HUES48 (cell line): Measurements from ENCODE around the gene SOX8.
A peak's percentile ranks its signal among the peaks of the same experiment; 100 is the strongest.

Experiments used
- H3K27ac ChIP-seq: one replicate; pipeline ENCODE4 v1.7.0; 2013; ENCODE audit warnings: low read depth, low read length, inconsistent platforms
- H3K27me3 ChIP-seq: 2 replicates; pipeline ENCODE4 v1.6.1; 2013; ENCODE audit warnings: mild to moderate bottlenecking, low read length; ENCODE audit not compliant: control insufficient read depth, insufficient read depth
- H3K36me3 ChIP-seq: 2 replicates; pipeline ENCODE4 v1.6.1; 2013; ENCODE audit warnings: low read length; ENCODE audit not compliant: control insufficient read depth, insufficient read depth
- H3K4me1 ChIP-seq: 2 replicates; pipeline ENCODE4 v1.6.1; 2013; ENCODE audit warnings: mild to moderate bottlenecking, low read length; ENCODE audit not compliant: control insufficient read depth, insufficient read depth
- H3K4me3 ChIP-seq: 2 replicates; pipeline ENCODE4 v1.5.1; 2013; ENCODE audit warnings: mild to moderate bottlenecking, low read depth, low read length
- H3K9ac ChIP-seq: 2 replicates; pipeline ENCODE4 v1.6.1; 2013; ENCODE audit warnings: mild to moderate bottlenecking, low read depth, low read length, moderate library complexity
- H3K9me3 ChIP-seq: 2 replicates; pipeline ENCODE4 v1.6.1; 2013; ENCODE audit warnings: low read length; ENCODE audit not compliant: control insufficient read depth, insufficient read depth

SOX8 gene

DNA sequence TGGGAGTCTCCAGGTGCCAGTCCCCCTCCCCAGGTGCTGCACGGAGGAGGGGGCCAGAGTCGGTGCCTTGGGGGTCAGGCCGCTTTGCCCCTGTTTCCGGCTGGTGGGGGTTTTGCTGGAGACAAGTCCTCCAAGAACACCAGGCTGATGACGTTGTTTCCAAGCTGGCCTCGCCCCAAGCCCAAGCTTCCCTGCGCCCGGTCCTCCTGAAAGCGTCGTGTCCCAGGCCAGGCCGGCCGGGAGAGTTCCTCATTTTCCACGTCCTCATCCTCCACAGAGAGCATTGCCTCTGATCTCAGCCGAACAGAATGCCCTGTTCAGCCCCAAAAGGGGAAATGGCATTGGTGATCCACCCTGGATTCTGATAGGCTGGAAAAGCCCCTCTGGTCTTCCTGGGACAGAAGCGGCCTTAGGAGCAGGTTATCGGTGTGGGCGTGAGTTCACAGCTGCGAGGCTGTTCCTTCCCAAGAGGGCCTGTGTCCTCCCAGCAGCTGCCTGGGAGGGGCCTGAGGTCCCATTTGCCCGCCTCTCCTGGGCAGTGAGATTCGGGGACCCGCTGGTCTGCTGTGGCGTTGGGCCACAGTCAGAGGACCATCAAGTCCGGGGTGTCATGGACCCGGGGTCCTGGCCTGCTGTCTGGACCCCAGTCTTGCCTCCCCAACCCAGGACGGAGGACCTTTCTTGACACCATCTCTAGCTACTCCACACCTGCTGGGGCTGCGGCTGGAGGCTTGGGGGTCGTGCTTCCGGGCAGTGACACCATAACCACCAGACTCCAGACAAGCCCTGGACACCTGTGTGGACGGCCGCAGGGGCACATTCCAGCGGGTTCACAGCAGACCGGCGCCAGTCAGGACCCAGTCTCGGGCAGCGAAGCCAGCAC lies 7.1 kb downstream of the SOX8 start:
- Histone ChIP-seq H3K9ac (no peak overlapping the region), H3K27me3 (no peaks in the 10 kb centered on the region), H3K4me3 (no peak overlapping the region), H3K9me3 (no peaks in the 10 kb centered on the region), H3K27ac (no peak overlapping the region), H3K4me1 (no peaks in the 10 kb centered on the region), H3K36me3 (no peaks in the 10 kb centered on the region)

DNA sequence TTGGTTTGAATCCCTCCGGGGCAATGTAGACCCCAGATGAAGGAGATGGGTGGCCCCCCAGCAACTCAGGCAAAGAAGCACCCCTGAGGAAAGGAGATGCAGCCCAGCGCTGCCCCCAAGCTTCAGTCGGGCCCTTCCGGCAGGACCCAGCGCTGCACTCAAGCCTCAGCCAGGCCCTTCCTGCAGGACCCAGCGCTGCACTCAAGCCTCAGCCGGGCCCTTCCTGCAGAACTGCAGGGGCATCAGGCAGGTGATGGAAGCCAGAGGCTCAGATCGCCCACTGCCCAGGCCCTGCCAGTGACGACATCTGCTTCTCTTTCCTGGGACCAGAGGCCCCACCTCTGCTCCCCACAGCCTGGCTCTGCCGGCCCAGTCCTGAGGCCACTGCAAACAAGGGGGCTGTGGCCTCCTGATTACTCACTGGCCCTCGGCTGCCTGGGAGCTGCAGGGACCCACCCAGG lies 7.8 kb downstream of the SOX8 start:
- no peak overlapping the region for H3K9ac ChIP-seq
- no peaks in the 10 kb centered on the region for H3K27me3 ChIP-seq
- no peak overlapping the region for H3K4me3 ChIP-seq
- H3K36me3 ChIP-seq, result no peaks in the 10 kb centered on the region
- no peak overlapping the region for H3K27ac ChIP-seq
- 0 out of 2 replicates have a peak, but pooled peaks cover under 1% of the 10 kb centered on the region for H3K9me3 ChIP-seq
- H3K4me1 ChIP-seq, result no peaks in the 10 kb centered on the region

DNA sequence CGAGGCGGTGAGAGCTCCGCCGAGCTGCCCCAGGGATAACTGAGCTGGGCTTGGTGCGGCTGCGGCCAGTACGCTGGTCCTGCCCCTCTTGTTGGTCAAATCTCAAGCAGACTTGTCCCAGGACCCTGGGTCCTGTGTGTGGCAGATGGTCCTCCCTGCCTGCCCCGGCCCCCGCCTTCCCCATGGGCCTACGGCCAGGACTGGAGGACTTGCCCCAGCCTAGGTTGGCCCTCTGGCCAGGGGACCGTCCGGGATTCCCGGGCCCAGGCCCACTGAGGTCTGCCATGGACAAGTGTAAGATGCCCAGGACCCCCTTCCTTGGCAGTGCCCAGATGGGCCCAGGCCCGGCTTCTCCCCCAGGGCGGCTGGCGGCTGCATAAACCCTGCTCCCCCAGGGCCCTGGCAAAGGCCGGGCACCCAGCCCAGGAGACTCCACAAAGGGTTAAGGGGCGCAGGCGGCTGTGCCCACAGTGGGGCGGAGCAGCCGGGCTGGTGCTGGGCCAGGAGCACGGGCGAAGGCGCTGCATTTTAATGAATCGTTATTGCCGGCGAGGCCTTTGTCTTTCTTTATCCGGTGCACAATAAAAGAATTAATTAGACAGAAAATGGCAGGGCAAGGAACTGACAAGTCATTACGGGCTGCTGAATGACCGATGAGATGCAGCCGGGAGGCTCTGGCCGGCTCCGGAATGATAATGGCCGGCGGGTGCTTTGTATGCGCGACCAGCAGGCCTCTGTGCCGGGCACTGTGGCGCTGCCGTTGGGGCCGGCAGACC lies 9.1 kb downstream of the SOX8 start:
- Histone ChIP-seq H3K4me3 (no peak overlapping the region), H3K9ac (no peak overlapping the region), H3K4me1 (no peaks in the 10 kb centered on the region), H3K27ac (no peak overlapping the region), H3K36me3 (no peaks in the 10 kb centered on the region), H3K9me3 (peaks cover 14% of the 10 kb centered on the region), H3K27me3 (no peaks in the 10 kb centered on the region)

DNA sequence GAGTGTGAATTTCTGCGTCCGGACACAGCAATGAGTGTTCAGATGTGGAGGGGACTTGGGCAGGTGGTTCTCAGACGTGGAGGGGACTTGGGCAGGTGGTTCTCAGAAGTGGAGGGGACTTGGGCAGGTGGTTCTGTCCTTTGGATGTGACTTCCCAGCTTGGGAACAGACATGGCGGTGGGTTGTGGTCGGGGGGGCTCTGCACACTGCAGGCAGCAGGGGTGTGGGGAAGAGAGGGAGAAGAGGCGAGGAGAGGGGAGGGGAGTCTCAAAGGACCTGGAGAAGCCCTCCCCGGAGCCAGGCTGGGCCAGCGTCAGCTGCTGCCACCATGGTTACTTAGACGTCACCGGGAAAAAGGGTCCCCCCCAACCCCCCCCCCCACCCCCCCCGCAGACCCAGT lies 9.8 kb downstream of the SOX8 start:
- Histone ChIP-seq H3K27me3 (no peaks in the 10 kb centered on the region), H3K9me3 (peaks cover 19% of the 10 kb centered on the region), H3K36me3 (no peaks in the 10 kb centered on the region), H3K27ac (no peak overlapping the region), H3K9ac (no peak overlapping the region), H3K4me3 (no peak overlapping the region), H3K4me1 (no peaks in the 10 kb centered on the region)

DNA sequence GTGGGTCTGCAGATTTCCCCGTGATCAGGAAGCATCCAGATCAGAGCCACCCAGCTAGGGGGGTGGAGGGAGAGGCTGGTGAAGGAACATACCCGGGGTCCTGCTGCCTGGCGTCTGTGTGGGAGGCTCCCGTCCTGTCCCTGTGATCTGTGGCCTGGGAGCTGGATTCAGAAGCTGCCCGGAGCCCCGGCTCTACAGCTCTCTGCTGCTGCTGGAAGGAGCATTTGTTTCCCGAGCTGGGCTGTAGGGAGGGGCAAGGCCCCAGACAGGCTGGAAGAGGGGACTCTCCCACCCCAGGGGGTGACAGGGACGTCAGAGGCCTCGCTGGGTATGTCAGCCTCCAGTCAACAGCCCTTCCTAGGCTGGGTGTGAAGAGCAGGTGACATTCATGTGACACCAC lies 10.2 kb downstream of the SOX8 start:
- no peak overlapping the region for H3K27ac ChIP-seq
- no peaks in the 10 kb centered on the region for H3K4me1 ChIP-seq
- H3K27me3 ChIP-seq, result no peaks in the 10 kb centered on the region
- H3K36me3 ChIP-seq, result no peaks in the 10 kb centered on the region
- H3K4me3 ChIP-seq, result no peak overlapping the region
- H3K9ac ChIP-seq, result no peak overlapping the region
- H3K9me3 ChIP-seq, result peaks cover 19% of the 10 kb centered on the region

DNA sequence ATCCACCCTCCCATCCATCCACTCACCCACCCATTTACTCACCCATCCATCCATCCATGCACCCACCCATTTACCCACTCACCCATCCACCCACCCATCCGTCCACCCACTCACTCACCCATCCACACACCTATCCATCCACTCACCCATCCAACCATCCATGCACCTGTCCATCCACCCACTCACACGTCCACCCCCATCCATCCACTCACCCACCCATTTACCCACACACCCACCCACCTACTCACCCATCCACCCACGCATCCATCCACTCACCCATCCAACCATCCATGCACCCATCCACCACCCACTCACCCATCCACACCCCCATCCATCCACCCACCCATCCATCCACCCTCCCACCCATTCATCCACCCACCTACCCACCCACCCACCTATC lies 12.2 kb downstream of the SOX8 start:
- Histone ChIP-seq H3K36me3 (no peaks in the 10 kb centered on the region), H3K9ac (no peak overlapping the region), H3K4me1 (no peaks in the 10 kb centered on the region; the same call in 1 of the 2 replicates), H3K9me3 (peaks cover 19% of the 10 kb centered on the region), H3K4me3 (no peak overlapping the region), H3K27me3 (no peaks in the 10 kb centered on the region), H3K27ac (no peak overlapping the region)

DNA sequence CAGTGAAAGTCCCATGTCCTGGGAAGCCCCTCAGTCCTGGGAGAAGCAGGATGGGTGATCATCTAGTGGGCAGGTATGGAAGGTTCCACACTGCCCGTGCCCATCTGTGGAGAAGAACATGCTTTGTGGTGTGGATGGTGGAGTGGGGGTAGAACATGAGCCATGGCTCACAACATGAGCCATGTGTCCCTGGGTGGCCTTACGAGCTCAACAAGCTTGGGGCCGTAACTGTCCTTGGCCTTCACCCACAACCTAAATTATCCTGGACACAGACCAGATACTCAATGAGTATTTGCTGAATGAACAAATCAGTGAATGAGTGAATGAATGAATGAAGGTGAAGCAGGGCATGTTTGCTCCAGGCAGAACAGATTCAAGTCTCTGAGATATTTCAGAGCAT lies 13.5 kb downstream of the SOX8 start:
- H3K9ac ChIP-seq, result no peak overlapping the region
- no peak overlapping the region for H3K27ac ChIP-seq
- H3K27me3 ChIP-seq, result no peaks in the 10 kb centered on the region
- H3K36me3 ChIP-seq, result no peaks in the 10 kb centered on the region
- no peak overlapping the region for H3K4me3 ChIP-seq
- H3K4me1 ChIP-seq, result no peaks in the 10 kb centered on the region; the same call in 1 of the 2 replicates
- peaks cover 19% of the 10 kb centered on the region for H3K9me3 ChIP-seq

DNA sequence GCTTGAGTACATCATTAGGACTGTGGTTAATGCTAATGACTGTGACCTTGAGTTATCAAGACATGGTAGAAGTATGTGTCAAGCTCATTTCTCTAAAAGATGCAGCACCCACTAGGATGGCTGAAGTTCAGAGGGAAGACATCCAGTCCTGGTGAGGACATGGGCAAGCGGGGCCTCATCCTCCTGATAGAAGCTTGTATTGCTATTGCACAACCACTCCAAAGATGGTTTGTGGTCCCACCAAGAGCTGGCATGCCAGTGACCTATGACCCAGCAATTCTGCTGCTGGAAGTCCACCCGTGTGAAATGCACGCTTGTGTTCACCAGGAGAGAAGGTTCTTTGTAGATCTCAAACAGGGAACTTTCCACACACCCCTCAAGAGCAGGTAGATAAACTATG lies 14.2 kb downstream of the SOX8 start:
- no peaks in the 10 kb centered on the region; the same call in 1 of the 2 replicates for H3K4me1 ChIP-seq
- peaks cover 19% of the 10 kb centered on the region for H3K9me3 ChIP-seq
- no peak overlapping the region for H3K9ac ChIP-seq
- H3K36me3 ChIP-seq, result no peaks in the 10 kb centered on the region
- no peaks in the 10 kb centered on the region for H3K27me3 ChIP-seq
- H3K27ac ChIP-seq, result no peak overlapping the region
- H3K4me3 ChIP-seq, result no peak overlapping the region

DNA sequence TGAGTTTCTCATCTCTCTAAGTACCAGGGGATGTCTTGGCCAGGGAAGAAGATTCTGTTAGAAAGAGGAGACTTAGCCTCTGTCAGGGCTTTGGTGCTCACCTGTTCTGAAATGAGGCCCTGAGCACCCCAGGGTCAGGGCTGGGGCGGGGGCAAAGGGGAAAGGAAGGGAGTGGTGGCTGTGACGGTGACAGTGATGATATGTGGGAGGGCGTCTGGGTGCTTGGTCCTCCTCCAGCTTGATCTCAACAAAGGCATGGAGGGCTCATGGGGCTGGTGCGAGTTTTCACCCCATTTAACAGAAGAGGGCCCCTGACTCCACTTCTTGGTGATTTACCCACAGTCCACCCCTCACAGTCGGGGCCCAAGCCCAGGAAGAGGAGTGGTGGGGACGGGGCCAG lies 15.1 kb downstream of the SOX8 start:
- Histone ChIP-seq H3K9me3 (peaks cover 19% of the 10 kb centered on the region), H3K27me3 (no peaks in the 10 kb centered on the region), H3K4me3 (no peak overlapping the region), H3K27ac (no peak overlapping the region), H3K9ac (no peak overlapping the region), H3K36me3 (no peaks in the 10 kb centered on the region), H3K4me1 (no peaks in the 10 kb centered on the region; the same call in 1 of the 2 replicates)

DNA sequence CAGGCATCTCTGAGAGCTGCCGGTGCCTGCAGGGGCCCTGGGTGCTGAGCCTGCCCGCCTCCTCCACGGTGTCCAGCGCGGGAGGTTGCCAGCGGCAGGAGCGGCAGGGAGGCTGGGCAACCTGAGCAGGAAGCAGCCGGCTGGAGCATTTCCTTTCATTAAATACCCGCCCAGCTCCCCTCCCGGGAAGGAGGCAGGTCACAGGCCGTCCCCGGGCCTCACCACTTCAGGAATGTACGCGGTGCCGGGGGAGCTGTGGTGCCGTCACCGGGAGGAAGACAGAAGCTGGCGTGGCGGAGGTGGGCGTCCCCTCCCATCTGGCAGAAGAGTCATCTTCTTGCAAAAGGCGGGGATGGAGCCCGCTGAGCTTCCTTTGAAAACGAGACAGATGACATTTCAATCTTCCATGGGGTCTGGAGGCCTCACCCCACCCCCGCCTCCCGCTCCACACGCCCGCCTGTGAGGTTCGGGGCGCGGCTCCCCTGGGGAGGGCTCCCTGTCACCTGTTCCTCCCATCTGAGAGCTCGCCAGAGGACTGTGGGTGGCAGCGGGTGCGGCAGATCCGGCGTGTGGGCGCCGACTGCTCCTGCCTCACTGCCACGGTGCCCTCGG lies 16.0 kb downstream of the SOX8 start:
- peaks cover 19% of the 10 kb centered on the region for H3K9me3 ChIP-seq
- H3K4me3 ChIP-seq, result no peak overlapping the region; the same call in 1 of the 2 replicates
- peak overlapping the region; percentile 66 for H3K27ac ChIP-seq
- no peaks in the 10 kb centered on the region for H3K27me3 ChIP-seq
- no peaks in the 10 kb centered on the region; the same call in 1 of the 2 replicates for H3K4me1 ChIP-seq
- no peaks in the 10 kb centered on the region for H3K36me3 ChIP-seq
- H3K9ac ChIP-seq, result no peak overlapping the region
